ENCODE results near the gene FOXA1.

Gene FOXA1

DNA sequence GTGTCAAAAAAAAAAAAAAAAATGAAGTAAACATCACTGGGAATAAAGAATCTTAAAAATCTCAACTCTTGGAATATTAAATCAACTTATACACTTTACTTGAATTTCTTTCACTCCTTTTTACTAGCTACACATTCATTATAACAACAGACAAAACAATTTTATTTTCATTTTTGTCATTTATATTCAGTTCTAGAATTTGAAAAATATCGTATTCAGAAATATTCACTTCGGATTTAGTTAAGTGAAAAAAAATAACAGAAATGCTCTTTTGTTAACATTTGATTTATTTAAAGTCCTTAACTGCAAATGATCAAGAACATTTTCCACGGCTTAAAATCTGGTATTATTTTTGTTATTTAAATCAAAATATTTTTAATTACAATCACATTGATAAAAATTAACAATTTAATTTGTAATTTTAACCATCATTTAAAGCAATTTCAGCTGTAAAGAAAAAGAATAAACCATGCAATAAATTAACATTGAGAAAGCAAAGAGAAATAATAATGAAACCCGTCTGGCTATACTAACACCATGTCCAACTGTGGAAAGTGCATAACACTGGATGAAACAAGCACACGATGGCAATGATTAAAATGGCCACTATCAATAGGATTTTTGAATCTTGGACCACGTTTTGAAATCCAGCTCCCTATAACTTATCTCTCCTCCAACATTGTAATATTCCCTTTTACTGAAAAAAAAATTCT, 5.2 kb downstream of the FOXA1 start:
- DNase-seq (ENCODE audit: low read depth): no peak

DNA sequence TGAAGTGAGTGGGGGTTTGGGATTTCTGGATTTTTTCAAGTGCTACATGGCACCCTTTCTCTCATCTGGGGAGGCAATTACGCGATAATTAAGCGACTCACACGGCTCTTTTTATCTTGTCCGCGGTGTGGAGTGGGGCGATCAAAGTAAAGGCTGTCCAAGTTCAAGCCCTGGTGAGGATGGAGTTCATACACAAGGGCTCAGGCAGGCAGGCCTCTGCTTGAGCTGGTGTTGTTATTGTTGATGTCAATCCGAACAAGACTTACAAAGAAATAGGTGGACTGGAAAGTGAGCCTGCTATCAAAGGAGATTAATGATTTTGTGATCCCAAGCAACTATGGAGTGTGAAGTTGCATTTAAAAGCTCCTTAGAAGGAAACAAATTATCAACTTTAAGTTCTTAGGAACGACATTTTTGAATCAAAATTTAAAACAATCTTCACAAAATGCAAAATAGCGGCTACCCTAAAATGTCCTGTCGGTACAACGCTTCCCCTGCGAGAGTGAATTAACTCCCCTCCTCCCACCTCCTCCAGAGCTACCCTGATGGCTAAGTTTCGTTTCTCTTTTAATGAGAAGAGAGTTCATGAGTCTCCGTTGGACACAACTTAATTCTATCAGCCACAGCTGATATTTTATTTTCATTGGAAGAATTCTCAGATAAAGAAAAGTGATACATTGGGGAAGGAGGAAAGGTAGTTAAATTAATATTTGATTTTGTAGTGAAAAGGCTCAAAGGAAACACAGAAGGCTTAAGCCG, 5.9 kb downstream of the FOXA1 start:
- no peak for DNase-seq (ENCODE audit: low read depth)

GRCh38 chr14:37588667-37588955, 6.4 kb downstream of the FOXA1 start:
- DNase-seq (ENCODE audit: low read depth): no peak

DNA sequence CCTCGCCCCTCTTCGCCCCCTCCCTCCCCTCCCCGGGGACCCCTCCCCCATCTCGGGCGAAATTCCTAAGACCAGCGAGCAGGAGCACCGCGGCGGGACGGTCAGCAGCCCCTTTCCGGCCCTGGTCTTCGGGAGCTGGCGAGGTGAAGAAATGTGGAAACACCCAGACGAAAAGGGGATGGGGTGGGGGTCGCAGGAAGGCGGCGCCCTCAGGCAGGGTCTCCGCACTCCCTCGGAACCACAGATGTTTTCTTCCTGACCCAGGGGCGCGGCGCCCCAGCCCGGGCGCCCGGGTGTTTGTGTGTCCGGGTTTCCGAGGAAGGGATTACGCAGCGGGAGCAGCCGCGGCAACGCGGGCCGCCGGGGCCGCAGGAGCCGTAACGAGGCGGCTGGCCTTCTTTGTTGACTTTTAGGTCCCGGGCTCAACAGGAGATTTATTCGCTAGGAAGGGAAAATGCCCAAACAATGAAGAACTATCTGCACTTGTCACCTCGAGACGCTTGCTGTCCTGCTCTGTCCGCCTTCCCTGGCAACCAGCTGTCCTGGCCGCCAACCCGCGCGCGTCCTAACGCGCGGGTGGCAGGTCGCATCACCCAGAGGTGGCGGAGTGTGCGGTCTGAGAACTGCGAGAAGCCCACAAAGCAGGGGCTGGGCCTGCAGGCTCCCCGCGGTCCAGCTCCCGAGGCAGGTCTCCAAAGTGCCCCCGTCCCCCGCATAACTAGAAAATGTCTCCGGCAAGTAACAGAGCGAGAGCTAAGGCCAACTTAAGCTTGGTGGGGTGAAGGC, 7.0 kb downstream of the FOXA1 start:
- DNase-seq (ENCODE audit: low read depth): no peak

GRCh38 chr14:37587131-37587803, 7.8 kb downstream of the FOXA1 start:
- no peak for DNase-seq (ENCODE audit: low read depth)

GRCh38 chr14:37586797-37587130, 8.3 kb downstream of the FOXA1 start:
- DNase-seq (ENCODE audit: low read depth): no peak

GRCh38 chr14:37585971-37586796, 8.9 kb downstream of the FOXA1 start:
- no peak for DNase-seq (ENCODE audit: low read depth)

GRCh38 chr14:37585101-37585511, 9.9 kb downstream of the FOXA1 start:
- DNase-seq (ENCODE audit: low read depth): no peak

GRCh38 chr14:37584211-37585100, 10.6 kb downstream of the FOXA1 start:
- DNase-seq (ENCODE audit: low read depth): no peak

DNA sequence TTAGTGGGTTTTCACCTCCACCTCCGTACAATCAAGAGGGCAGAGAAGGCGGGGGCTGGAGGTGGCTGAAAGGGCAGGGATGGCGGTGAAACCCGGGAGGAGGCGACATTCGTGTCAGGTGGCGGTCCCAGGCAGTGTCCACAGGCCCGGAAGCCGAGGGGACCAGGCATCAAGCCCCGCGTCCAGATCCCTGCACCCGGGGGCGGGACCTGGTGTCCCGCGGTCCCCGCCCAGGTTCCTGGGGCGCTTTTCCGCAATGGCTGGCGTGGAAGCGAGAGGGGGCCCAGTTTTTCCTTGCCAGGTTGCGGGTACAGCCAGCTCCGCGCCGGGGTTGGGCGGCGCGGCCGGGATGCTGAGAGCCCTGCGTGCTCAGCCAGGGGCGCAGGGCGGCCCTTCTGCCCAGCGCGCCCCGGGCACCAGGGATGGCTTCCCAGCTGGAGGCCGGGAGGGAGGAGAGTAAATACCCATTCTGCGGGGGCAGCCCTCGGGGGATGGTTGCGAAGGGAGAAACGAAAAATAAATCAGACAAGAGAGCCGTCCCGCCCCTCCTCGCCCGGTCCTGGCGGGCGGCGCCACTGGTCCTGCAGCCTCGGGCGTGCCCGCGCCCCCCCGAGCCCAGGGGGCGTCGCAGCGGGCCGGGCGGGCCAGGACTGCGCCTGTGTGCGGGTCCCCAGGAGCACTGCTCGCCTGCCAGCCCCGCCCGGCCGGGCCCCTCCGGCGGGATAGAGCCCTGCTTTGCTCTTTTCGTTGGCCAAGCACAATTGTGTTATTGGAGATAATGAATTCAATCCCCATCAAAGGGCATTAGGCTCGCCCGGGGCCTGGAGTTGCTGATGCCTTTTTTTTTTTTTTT, 11.5 kb downstream of the FOXA1 start:
- DNase-seq (ENCODE audit: low read depth): no peak

GRCh38 chr14:37580146-37580545, 14.9 kb downstream of the FOXA1 start:
- DNase-seq (ENCODE audit: low read depth): no peak

DNA sequence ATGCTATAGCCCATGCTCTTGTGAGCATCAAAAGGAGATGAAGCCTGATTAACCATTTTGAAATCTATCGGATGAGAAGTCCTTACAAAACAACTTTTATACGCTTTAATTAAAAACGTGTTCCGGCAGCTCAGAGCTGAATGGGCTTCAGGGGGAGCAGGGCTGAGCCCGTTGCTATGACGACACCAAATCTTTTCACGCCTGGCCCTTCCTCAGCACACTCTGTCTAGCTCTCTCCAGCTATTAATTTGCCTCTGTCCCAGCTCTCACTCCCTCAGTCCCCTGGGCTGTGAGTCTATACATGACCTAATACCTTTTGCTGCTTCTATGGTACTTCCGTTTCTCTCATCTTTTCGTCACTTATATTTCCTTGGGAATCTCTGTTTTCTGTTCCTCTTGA, 15.8 kb downstream of the FOXA1 start:
- DNase-seq (ENCODE audit: low read depth): no peak

DNA sequence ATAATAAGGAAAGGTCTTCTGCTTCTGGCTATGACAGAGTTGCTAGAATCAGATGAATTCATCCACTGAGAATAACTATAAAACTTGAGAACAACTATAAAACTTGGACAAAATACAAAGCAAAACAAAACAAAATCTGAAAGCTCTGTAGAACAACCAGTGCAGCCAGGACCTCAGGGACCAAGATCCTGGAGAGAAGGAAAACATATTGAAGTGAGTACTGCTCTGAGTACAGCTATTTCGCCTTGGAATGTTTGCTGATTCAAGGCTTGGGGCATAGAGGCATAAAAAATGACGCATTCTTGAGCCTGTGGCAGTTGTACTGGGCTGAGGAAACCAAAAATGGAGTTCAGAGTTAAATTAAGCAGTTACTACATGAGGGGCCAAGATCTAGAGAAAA, 21.7 kb downstream of the FOXA1 start:
- DNase-seq (ENCODE audit: low read depth): no peak

DNA sequence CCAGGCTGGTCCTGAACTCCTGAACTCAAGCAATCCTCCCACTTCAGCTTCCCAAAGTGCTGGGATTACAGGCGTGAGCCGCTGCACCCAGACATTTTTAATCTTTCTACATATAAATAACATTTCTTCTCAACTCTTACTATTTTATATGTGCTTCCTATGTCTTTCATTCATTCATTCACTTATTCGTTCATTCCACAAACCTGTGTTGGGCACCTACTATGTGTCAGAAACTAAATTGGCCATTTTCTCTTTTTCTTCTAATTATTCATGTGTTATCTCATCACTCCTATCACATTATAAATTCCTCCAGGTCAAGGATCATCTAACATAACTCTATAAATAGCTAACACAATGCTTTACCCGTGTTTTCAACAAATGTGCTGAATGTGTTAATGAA, 23.7 kb downstream of the FOXA1 start:
- DNase-seq (ENCODE audit: low read depth): no peak

DNA sequence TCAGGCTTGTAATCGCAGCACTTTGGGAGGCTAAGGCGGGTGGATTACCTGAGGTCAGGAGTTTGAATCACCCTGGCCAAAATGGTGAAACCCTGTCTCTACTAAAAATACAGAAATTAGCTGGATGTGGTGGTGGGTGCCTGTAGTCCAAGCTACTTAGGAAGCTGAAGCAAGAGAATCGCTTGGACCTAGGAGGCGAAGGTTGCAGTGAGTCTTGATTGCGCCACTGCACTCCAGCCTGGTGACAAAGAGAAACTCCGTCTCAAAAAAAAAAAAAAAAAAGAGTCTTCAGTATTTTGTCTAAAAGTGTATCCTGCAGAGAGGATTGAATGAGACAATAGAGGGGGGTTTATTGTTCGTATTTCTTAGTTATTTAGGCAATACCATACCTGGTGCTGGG, 25.3 kb downstream of the FOXA1 start:
- DNase-seq (ENCODE audit: low read depth): no peak

GRCh38 chr14:37566811-37567371, 28.2 kb downstream of the FOXA1 start:
- no peak for DNase-seq (ENCODE audit: low read depth)

DNA sequence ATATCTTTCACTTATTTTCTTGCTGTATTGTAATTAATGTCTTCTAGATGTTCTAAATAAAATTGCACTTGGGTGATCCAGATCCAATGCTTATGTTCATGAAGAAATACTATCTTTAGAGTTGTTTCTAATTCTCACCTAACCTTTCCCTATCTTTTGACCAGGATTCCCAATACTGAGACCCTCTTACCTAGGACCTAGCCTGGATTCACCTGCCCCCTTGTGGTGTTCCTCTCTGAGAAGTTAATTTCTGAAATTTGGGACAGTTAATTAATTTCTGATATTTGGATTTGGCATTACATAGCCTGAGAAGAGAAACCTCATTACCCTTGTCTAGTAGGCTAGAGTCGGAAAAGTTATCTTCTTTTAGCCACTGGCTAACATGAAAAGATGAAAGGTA, 29.5 kb downstream of the FOXA1 start:
- no peak for DNase-seq (ENCODE audit: low read depth)

DNA sequence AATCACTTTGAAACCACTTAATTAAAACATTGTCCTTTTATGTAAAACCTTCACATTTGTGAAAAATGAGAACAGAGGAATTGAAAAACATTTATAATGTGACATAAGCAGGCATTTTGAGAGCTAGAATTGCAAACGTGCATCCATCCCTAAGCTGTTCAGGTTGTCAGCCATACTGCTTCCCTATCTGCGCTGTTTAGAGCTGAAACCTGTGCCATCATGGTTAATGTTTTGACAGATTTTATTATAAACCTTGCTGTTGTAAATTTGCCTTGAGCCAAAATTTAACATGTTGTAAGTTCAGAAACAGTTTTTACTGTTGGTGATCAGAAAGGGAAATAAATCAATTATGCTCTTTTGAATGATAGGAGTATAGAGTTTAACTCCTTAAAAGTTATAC, 31.9 kb downstream of the FOXA1 start:
- no peak for DNase-seq (ENCODE audit: low read depth)

GRCh38 chr14:37559386-37559785, 35.7 kb downstream of the FOXA1 start:
- DNase-seq (ENCODE audit: low read depth): no peak

GRCh38 chr14:37558740-37559139, 36.3 kb downstream of the FOXA1 start:
- DNase-seq (ENCODE audit: low read depth): no peak

Measured in stimulated activated CD4-positive, alpha-beta T cell treated with anti-CD3 and anti-CD28 coated beads, Interleukin-2, amount 100 ng/mL, for 4 hours (primary cell).